Panc1 (cell line): ENCODE results near the gene SERTM1. TPM values are rescaled to one million over a fixed set of nuclear protein-coding genes. Genes with fewer than 3 reads are reported as not detected.

Experiments
- ATAC-seq: fragments of 200-7000 bp; cut with Tn5 transposase; 2 replicates; pipeline ENCODE4 v1.9.1; 2020; ENCODE audit warnings: mild to moderate bottlenecking, moderate library complexity
- BruUV-seq: library from RNA; stranded (reverse); fragments of 400-500 nt; replicated peaks from 2 replicates; lab custom pipeline; 2021; lab: Mats Ljungman, UMichigan
- CTCF ChIA-PET: fragments of 300-600 bp; sonication (Branson Sonifier 250); formaldehyde crosslinking; loops from one replicate; lab custom pipeline; 2022; ENCODE audit warnings: antibody characterized with exemption; lab: Charles Lee
- POLR2A ChIA-PET: fragments of 300-600 bp; sonication (Branson Sonifier 250); formaldehyde crosslinking; loops from one replicate; lab custom pipeline; 2022; ENCODE audit warnings: antibody characterized with exemption; lab: Charles Lee
- DNase-seq: peaks from one replicate; pipeline ENCODE4 v3.0.0-alpha.2; 2010; ENCODE audit warnings: low read depth, low spot score
- H3K27ac ChIP-seq: 2 replicates; pipeline ENCODE4 v1.5.1; 2011; ENCODE audit warnings: mild to moderate bottlenecking, low read length, inconsistent platforms
- H3K27me3 ChIP-seq: fragments of 200-500 bp; sonication (Bioruptor generic); 2 replicates; pipeline ENCODE4 v1.6.0; 2014; ENCODE audit warnings: low read length, inconsistent platforms; ENCODE audit not compliant: control insufficient read depth, insufficient read depth
- H3K36me3 ChIP-seq: fragments of 200-500 bp; sonication (Bioruptor generic); 2 replicates; pipeline ENCODE4 v1.5.1; 2014; ENCODE audit warnings: inconsistent platforms, mild to moderate bottlenecking, low read length, moderate library complexity; ENCODE audit not compliant: control insufficient read depth, insufficient read depth
- H3K4me1 ChIP-seq: 2 replicates; pipeline ENCODE4 v1.5.1; 2011; ENCODE audit warnings: inconsistent platforms, mild to moderate bottlenecking, low read length, moderate library complexity; ENCODE audit not compliant: control insufficient read depth, insufficient read depth
- H3K4me3 ChIP-seq, 2 experiments: 2 replicates each; pipeline ENCODE4 v1.5.1; 2011 to 2012; ENCODE audit warnings: low read depth in 2 of 2, low read length in 2 of 2, mild to moderate bottlenecking in 2 of 2, inconsistent platforms in 1 of 2, moderate library complexity in 1 of 2
- H3K9me3 ChIP-seq: fragments of 200-500 bp; sonication (Bioruptor generic); 2 replicates; pipeline ENCODE4 v1.5.1; 2014; ENCODE audit warnings: low read depth, mild to moderate bottlenecking, inconsistent platforms, low read length, moderate library complexity; ENCODE audit not compliant: control insufficient read depth, insufficient read depth
- CTCF ChIP-seq: fragments of 450-650 bp; IDR thresholded peaks from 2 replicates; pipeline ENCODE4 v1.5.1; 2017; ENCODE audit warnings: mild to moderate bottlenecking
- POLR2AphosphoS5 ChIP-seq: IDR thresholded peaks from 2 replicates; pipeline ENCODE4 v1.6.1; 2012; ENCODE audit warnings: mild to moderate bottlenecking, low read depth, low read length, moderate library complexity
- REST ChIP-seq, 2 experiments: IDR thresholded peaks; 2 replicates each; pipeline ENCODE4 v1.6.1; 2011 to 2012; ENCODE audit warnings: low read depth in 2 of 2, control low read depth in 1 of 2, low read length in 1 of 2, mild to moderate bottlenecking in 1 of 2, moderate library complexity in 1 of 2; ENCODE audit not compliant: insufficient read depth in 1 of 2
- SIN3A ChIP-seq: IDR thresholded peaks from 2 replicates; pipeline ENCODE4 v1.6.1; 2012; ENCODE audit warnings: low read depth, mild to moderate bottlenecking, low read length, moderate library complexity, borderline replicate concordance; ENCODE audit not compliant: insufficient read depth
- TCF7L2 ChIP-seq: IDR thresholded peaks from 2 replicates; pipeline ENCODE4 v1.6.1; 2011; ENCODE audit warnings: mild to moderate bottlenecking, low read depth, low read length, inconsistent platforms
- in situ Hi-C: cut with HindIII; loops from 2 replicates; pipeline ENCODE4 v1.10.0; 2016; ENCODE audit warnings: low sequenced_read_pairs, low pct_unique_long_range_greater_than_20kb
- intact Hi-C: fragments of 100-400 bp; cut with micrococcal nuclease; formaldehyde crosslinking; loops from one replicate; pipeline ENCODE4 v1.10.0; 2022; ENCODE audit not compliant: unreplicated experiment
- total RNA-seq: library from RNA; stranded (reverse); gene quantifications from one replicate; pipeline ENCODE4 v1.2.1, GENCODE V29; 2021; ENCODE audit not compliant: unreplicated experiment

The SERTM1 gene
- total RNA-seq, 1 experiment from 2014 or later: not detected

GRCh38 chr13:36710396-36710795, 36.6 kb downstream of the SERTM1 start:
- H3K4me1 ChIP-seq: no peaks in the 10 kb centered on the region
- no peaks in the 10 kb centered on the region for H3K27me3 ChIP-seq
- ATAC-seq (no peak), DNase-seq (no peak)
- in situ Hi-C loops (no loop called here), intact Hi-C loops (no loop called here)
- H3K36me3 ChIP-seq: no peaks in the 10 kb centered on the region
- H3K4me3 ChIP-seq: no peak overlapping the region
- H3K9me3 ChIP-seq: no peaks in the 10 kb centered on the region
- ChIA-PET POLR2A (no interaction called here), CTCF (no interaction called here)
- TF ChIP-seq POLR2AphosphoS5 (no peak), TCF7L2 (no peak), REST (IDR thresholded peaks at IDR 0.05; ENCODE audit: insufficient read depth in 1 of 2, low read depth in 2 of 2, low read length in 1 of 2) (no peak), SIN3A (no peak), CTCF (no peak)
- BruUV-seq: no TSS peak
- no peak overlapping the region for H3K27ac ChIP-seq

- H3K4me1 ChIP-seq: no peaks in the 10 kb centered on the region
- TF ChIP-seq POLR2AphosphoS5: no peak
- TF ChIP-seq CTCF: no peak
- no peak for TF ChIP-seq REST (IDR thresholded peaks at IDR 0.05; ENCODE audit: insufficient read depth in 1 of 2, low read depth in 2 of 2, low read length in 1 of 2)
- no peak for TF ChIP-seq TCF7L2
- no peak for TF ChIP-seq SIN3A
- POLR2A ChIA-PET: no interaction called here
- H3K9me3 ChIP-seq: no peaks in the 10 kb centered on the region
- H3K36me3 ChIP-seq: no peaks in the 10 kb centered on the region
- ATAC-seq: no peak
- CTCF ChIA-PET: no interaction called here
- no peak overlapping the region for H3K4me3 ChIP-seq
- no peaks in the 10 kb centered on the region for H3K27me3 ChIP-seq
- in situ Hi-C loops: no loop called here
- no peak overlapping the region for H3K27ac ChIP-seq
- no peak for DNase-seq
- no TSS peak for BruUV-seq
- intact Hi-C loops: no loop called here
Measured at GRCh38 chr13:36712290-36712689, 38.5 kb downstream of the SERTM1 start.
